GM18870 (cell line): ENCODE measurements around the gene RAB33B.
"Not testable (repeated sequence)": the region's sequence is repeated elsewhere in the genome, so short reads cannot be mapped to it uniquely, and the experiment has no call there.

Experiments used
- ATAC-seq: cut with Tn5 transposase; IDR thresholded peaks from one replicate; pipeline ENCODE4 v1.9.1; 2021; ENCODE audit warnings: moderate library complexity; ENCODE audit not compliant: unreplicated experiment

Gene RAB33B

GRCh38 chr4:139461022-139461628 is 7.2 kb downstream of the RAB33B start:
- ATAC-seq, result no peak

- not testable (repeated sequence) for ATAC-seq
Observed at GRCh38 chr4:139464512-139464911, 10.6 kb downstream of the RAB33B start.

DNA sequence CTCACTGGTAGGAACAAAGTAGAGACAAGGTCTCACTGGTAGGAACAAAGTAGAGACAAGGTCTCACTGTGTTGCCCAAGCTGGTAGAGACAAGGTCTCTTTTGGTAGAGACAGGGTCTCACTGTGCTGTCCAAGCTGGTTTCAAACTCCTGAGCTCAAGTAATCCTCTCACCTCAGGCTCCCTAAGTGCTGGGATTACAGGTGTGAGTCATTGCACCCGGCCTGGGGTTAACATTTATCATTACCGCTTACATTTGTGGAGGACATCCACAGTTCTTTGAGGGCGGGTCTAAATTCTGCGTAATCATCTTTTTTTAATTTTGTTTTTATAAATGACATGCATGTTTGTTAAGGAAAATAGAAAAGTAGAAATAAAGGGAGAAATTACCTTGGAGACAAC is 12.0 kb downstream of the RAB33B start:
- ATAC-seq, result no peak

GRCh38 chr4:139468756-139469155 is 14.8 kb downstream of the RAB33B start:
- ATAC-seq, result not testable (repeated sequence)

- ATAC-seq, result no peak
Observed at GRCh38 chr4:139469216-139469615, 15.3 kb downstream of the RAB33B start.

DNA sequence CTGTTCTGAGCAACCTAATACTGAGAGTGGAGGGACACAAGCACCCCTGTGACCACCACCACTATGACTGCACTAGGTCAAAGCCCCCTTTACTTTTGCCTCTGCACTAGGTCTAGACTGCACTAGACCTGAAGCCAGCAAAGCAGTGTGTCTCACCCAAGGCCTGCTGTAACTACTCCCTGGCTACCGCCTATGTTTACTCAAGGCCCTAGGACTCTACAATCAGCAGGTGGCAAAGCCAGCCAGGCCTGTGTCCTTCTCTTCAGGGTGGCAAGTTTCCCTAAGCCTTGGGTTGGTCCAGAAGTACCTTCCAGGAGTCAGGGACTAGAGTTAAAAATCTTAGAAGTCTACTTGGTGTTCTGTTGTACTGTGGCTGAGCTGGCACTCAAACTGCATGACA is 15.9 kb downstream of the RAB33B start:
- no peak for ATAC-seq

GRCh38 chr4:139470295-139470694 is 16.4 kb downstream of the RAB33B start:
- no peak for ATAC-seq

GRCh38 chr4:139470997-139471665 is 17.2 kb downstream of the RAB33B start:
- ATAC-seq, result no peak

GRCh38 chr4:139472852-139473251 is 18.9 kb downstream of the RAB33B start:
- no peak for ATAC-seq

DNA sequence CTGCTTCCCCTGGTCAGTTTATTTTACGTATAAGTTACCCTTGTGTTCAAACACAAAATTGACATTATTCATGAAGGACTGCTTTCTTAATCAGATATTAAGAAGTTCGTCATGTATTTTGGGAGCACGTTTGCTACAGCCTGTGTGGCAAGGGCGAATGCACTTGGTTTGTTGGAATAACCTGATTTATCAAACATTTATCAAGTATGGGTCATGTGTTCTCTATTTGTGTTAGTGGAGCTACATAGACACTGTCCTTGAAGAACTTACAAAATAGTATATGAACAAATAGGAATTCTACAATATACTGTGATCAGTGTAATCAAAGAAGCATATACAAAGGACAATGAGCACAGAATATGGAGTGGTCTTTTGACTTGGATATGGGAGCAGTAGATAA is 22.4 kb downstream of the RAB33B start:
- ATAC-seq, result no peak

- ATAC-seq, result no peak
Observed at GRCh38 chr4:139481465-139481864, 27.5 kb downstream of the RAB33B start.

DNA sequence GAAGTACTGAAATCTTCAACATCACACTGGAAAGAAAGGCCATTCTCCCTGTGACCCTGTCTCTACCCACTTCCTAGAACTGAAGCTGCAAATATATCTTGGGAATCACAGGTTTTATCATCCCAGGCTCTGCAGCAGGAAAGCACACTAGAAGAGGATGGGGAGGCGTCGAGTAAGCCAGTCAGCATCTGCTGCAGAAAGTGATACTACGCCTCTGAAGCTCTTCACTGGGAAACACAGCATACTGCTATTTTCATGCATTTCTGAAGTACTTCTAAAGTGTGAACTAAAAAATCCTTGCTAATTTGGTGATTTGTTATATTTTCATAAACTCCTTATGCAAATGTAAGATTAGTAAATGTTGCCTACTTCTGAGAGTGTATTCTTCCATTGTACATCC is 29.1 kb downstream of the RAB33B start:
- no peak for ATAC-seq

DNA sequence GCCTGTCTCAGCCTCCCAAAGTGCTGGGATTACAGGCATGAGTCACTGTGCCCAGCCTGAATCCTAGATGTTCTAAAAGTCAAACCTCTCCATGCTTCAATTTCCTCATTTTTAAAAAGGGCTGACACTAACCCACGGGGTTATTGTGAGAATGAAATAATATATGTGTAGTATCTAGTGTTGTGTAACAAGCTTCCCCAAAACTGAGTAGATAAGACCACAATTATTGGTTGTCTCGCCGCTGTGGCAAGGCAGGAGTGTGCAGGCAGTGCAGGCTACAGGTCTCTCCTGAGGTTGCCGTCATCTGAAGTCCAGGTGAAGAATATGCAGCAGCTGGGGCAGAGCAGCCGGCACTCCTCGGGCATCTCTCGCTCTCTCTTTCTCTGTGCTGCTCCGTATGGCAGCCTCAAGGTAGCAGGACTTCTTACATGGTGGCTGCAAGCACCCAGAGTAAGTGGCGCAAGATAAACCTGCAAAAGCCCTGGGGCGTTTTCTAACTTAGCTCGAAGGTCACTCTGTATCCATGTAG is 30.9 kb downstream of the RAB33B start:
- ATAC-seq, result no peak

DNA sequence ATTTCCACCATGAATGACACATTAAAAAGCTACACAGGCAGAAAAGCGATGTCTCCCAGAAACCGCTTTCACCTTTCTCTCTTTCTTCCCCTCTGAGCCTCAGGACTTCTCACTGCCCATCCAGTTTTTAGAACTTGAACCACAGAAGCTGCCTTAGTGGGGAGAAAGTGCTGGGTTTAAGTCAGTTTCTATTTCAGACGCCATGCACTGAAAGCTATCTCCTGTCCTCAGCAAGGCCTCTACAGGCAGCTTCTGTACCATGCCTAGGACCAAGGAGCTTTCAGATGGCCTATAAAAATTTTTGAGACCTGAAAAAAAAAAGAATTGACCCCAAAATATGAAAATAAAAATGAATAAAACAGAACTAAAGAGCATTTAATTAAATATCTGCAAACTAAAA is 34.5 kb downstream of the RAB33B start:
- ATAC-seq, result no peak

- no peak for ATAC-seq
Observed at GRCh38 chr4:139489638-139490037, 35.7 kb downstream of the RAB33B start.

DNA sequence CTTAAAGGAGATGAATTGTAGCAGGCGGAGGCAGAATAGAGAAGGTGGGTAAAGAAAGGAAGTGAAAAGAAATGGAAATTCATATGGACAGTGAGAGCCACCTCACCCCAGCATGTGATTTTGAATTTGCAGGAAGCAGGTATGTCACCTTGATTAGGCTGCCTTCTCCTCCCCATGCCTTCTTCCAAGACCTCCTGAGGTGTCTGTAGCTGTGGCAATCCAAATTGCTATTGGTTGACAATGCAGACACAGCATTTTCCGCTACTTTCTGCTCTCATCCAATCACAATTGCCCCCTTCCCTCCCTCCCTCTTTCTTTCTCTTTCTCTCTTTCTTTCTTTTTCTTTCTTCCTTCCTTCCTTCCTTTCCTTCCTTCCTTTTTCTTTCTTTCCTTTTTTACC is 38.5 kb downstream of the RAB33B start:
- ATAC-seq, result no peak

- no peak for ATAC-seq
Observed at GRCh38 chr4:139493176-139493575, 39.3 kb downstream of the RAB33B start.

DNA sequence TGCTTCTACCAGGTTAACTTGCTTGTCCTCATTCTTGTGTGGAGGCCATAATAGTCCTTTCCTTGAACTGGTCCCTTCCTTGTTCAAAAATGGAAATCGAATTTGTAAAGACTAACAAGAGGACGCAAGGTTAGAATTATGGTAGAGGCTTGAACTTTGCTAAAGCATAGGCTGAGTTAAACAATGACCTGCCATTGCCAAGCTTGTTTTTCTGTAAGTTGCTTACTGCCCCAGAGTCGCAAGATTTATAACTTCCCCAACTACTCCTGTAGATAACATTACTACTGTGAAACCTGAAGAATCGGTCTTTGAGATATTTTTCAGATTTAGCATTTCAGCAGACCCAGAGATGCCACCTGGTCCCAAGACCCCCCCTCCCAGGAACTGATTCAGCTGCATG is 45.3 kb downstream of the RAB33B start:
- no peak for ATAC-seq

GRCh38 chr4:139501117-139501516 is 47.2 kb downstream of the RAB33B start:
- no peak for ATAC-seq

DNA sequence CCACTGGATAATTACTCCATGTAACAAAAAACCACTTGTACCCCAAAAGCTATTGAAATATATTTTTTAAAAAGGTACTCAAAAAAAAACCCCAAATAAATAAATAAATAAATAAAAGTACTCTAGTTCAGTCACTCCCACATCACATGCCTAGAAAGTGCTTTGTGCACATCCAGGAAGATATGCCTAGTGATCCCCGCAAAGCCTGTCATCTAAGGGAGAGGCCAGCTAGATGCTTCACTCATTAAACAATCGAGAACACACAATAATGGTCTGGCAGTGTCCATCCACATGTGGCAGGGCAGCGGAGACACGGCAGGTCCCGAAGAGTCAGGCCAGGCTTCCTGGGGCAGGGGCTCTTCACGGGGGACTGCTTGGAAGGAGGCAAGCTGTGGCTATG is 47.6 kb downstream of the RAB33B start:
- no peak for ATAC-seq

- no peak for ATAC-seq
Observed at GRCh38 chr4:139501927-139502899, 48.3 kb downstream of the RAB33B start.
